ENCODE results near the gene FIGN. TPM values are rescaled to one million over a fixed set of nuclear protein-coding genes. Genes with fewer than 3 reads are reported as not detected.

FIGN gene
- total RNA-seq, 1 donor from 2014 or later = not detected

DNA sequence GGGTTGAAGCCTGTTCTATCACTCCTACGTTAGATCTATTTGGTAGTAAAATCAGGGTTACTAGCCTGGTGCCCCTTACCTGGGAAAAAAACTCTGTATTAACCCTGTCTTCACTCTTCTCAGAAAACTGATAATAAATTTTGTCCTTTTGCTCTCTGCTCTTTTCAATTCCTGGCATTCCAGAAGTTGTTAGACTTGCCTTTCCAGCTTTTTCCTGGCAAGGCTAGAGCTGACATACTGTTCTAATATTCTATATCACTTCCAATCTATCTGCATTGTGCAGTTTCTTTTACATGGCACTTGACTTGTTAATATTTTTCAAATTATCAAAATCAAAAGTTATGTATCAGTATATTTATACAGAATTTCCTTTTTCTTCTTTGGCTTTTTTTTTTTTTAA lies 162.2 kb downstream of the FIGN start:
- no peaks in the 10 kb centered on the region for H3K4me1 Mint-ChIP-seq
- no peak for DNase-seq
- H3K27me3 Mint-ChIP-seq = no peaks in the 10 kb centered on the region
- TF ChIP-seq, protein P1, sequence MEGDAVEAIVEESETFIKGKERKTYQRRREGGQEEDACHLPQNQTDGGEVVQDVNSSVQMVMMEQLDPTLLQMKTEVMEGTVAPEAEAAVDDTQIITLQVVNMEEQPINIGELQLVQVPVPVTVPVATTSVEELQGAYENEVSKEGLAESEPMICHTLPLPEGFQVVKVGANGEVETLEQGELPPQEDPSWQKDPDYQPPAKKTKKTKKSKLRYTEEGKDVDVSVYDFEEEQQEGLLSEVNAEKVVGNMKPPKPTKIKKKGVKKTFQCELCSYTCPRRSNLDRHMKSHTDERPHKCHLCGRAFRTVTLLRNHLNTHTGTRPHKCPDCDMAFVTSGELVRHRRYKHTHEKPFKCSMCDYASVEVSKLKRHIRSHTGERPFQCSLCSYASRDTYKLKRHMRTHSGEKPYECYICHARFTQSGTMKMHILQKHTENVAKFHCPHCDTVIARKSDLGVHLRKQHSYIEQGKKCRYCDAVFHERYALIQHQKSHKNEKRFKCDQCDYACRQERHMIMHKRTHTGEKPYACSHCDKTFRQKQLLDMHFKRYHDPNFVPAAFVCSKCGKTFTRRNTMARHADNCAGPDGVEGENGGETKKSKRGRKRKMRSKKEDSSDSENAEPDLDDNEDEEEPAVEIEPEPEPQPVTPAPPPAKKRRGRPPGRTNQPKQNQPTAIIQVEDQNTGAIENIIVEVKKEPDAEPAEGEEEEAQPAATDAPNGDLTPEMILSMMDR (IDR thresholded peaks at IDR 0.05) = no peak
- intact Hi-C loops (cut with micrococcal nuclease) = no loop called here
- H3K4me3 Mint-ChIP-seq = no peak overlapping the region
- no peaks in the 10 kb centered on the region for H3K9me3 Mint-ChIP-seq
- H3K36me3 Mint-ChIP-seq (ENCODE audit: low read depth) = no peaks in the 10 kb centered on the region
- ATAC-seq (ENCODE audit: low read depth) = no peak
- no peak overlapping the region for H3K27ac Mint-ChIP-seq
- CTCF ChIA-PET = no interaction called here
- POLR2A ChIA-PET = no interaction called here

DNA sequence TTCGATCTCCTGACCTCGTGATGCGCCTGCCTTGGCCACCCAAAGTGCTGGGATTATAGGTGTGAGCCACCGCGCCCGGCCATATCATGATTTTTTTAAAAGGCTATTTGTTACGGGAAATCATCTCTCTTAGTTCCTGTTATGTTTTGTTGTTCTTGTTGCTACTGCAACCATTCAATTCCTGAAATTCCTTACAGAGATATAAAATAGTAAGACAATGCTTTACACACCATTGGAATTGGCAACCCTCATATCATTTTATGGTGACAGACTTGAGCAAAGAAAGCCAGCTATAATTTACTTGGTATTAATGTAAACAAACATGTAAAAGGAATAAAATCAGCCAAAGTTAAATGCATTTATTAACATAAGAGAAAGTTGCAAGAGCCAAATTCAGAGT lies 163.0 kb downstream of the FIGN start:
- H3K36me3 Mint-ChIP-seq (ENCODE audit: low read depth) = no peaks in the 10 kb centered on the region
- ATAC-seq (ENCODE audit: low read depth) (no peak), DNase-seq (no peak)
- ChIA-PET POLR2A (no interaction called here), CTCF (no interaction called here)
- H3K27ac Mint-ChIP-seq = no peak overlapping the region
- no peaks in the 10 kb centered on the region for H3K4me1 Mint-ChIP-seq
- no peaks in the 10 kb centered on the region for H3K27me3 Mint-ChIP-seq
- no peaks in the 10 kb centered on the region for H3K9me3 Mint-ChIP-seq
- H3K4me3 Mint-ChIP-seq = no peak overlapping the region
- intact Hi-C loops (cut with micrococcal nuclease) = no loop called here
- TF ChIP-seq, protein P1 (IDR thresholded peaks at IDR 0.05) = no peak

DNA sequence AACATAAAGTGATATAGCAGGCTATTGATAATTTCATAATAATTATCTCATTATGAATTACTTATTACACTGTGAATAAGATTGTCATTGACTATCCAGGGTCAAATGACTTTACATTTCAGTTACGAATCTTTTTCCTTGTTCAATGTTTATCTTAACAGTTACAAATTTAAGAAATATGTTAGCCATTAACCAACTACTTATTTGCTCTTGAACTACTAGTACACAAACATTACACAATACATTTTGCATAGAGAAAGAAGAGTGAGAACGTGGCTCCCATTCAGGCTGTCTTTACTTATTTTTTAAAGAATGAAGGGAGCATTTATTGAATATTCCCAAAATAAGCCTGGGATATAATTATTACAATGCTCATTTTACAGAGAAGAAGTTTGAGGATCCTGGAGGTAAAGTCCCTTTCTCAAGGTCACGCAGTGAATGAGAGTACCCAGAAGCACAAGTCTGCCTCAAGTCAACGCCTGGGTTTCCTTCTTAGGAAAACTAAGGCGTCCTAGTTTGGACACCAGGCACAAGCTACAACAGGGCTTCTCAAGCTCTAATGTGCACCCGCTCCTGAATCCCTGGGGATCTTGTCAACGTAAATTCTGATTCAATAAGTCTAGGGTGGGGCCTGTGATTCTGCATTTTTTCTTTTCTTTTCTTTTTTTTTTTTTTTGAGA lies 164.2 kb downstream of the FIGN start:
- DNase-seq (no peak), ATAC-seq (ENCODE audit: low read depth) (no peak)
- no peak overlapping the region for H3K4me3 Mint-ChIP-seq
- CTCF ChIA-PET = no interaction called here
- H3K27me3 Mint-ChIP-seq = no peaks in the 10 kb centered on the region
- TF ChIP-seq, protein P1 (IDR thresholded peaks at IDR 0.05) = no peak
- no peaks in the 10 kb centered on the region for H3K9me3 Mint-ChIP-seq
- POLR2A ChIA-PET = no interaction called here
- intact Hi-C loops (cut with micrococcal nuclease) = no loop called here
- no peak overlapping the region for H3K27ac Mint-ChIP-seq
- no peaks in the 10 kb centered on the region for H3K36me3 Mint-ChIP-seq (ENCODE audit: low read depth)
- H3K4me1 Mint-ChIP-seq = no peaks in the 10 kb centered on the region

DNA sequence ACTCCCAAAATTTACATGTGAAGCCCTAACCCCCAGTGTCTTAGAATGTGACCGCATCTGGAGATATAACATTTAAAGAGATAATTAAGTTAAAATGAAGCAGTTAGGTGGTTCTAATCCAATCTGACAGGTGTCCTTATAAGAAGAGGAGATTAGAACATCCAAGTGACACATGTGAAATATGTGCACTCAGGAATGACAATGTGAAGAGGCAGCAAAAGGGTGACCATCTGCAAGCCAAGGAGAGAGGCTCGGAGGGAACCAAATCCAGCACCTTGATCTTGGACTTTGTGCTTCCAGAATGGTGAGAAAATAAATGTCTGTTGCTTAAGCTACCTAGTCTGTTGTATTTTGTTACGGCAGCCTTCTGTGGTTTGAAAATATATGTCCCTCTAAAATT lies 165.4 kb downstream of the FIGN start:
- H3K36me3 Mint-ChIP-seq (ENCODE audit: low read depth) = no peaks in the 10 kb centered on the region
- intact Hi-C loops (cut with micrococcal nuclease) = no loop called here
- DNase-seq = no peak
- CTCF ChIA-PET = no interaction called here
- POLR2A ChIA-PET = no interaction called here
- TF ChIP-seq, protein P1 (IDR thresholded peaks at IDR 0.05) = no peak
- no peaks in the 10 kb centered on the region for H3K4me1 Mint-ChIP-seq
- no peak for ATAC-seq (ENCODE audit: low read depth)
- no peak overlapping the region for H3K27ac Mint-ChIP-seq
- no peaks in the 10 kb centered on the region for H3K27me3 Mint-ChIP-seq
- H3K4me3 Mint-ChIP-seq = no peak overlapping the region
- H3K9me3 Mint-ChIP-seq = no peaks in the 10 kb centered on the region

DNA sequence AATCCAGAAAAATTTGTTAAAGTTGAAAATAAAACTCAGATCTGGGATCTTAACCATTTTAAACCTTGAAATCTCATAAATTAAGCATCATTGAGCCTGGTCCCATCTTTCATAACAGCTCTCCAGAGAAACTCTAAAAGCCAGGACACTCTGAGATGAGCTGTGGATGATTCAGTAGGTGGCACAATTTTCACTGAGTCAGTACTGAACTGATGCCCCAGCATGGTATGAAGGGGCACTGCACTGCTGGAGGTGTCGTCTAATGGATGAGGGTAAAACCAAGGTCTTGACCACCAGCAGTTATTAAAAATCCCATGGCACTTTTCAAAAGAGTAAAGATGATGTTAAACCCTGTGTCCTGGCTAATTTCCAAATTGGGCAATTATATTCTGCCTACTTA lies 170.6 kb downstream of the FIGN start:
- DNase-seq (no peak), ATAC-seq (ENCODE audit: low read depth) (no peak)
- ChIA-PET POLR2A (no interaction called here), CTCF (interaction anchor here (0.6 to 0.7 kb wide), 2 partner anchors 23 to 345 kb away, joined by 3 read pairs; no protein-coding TSS in a partner anchor)
- TF ChIP-seq, protein P1 (IDR thresholded peaks at IDR 0.05) = no peak
- no peaks in the 10 kb centered on the region for H3K4me1 Mint-ChIP-seq
- no peaks in the 10 kb centered on the region for H3K36me3 Mint-ChIP-seq (ENCODE audit: low read depth)
- no peak overlapping the region for H3K27ac Mint-ChIP-seq
- intact Hi-C loops (cut with micrococcal nuclease) = no loop called here
- no peaks in the 10 kb centered on the region for H3K27me3 Mint-ChIP-seq
- H3K9me3 Mint-ChIP-seq = no peaks in the 10 kb centered on the region
- H3K4me3 Mint-ChIP-seq = no peak overlapping the region

Measured in activated B cell treated with CpG ODN at 0.5 μM for 24 hours (primary cell).